HEK293 (cell line): ENCODE data around the gene APOBEC3A.

ENCODE experiments used
- CTCF ChIP-seq: fragments of 450-650 bp; formaldehyde crosslinking; IDR thresholded peaks from 2 replicates; pipeline ENCODE4 v1.5.1; 2016; ENCODE audit warnings: missing biosample characterization, missing genetic modification characterization
- PATZ1 ChIP-seq: fragments of 450-650 bp; formaldehyde crosslinking; IDR thresholded peaks from 2 replicates; pipeline ENCODE4 v1.5.1; 2016; ENCODE audit warnings: missing biosample characterization, missing genetic modification characterization
- REPIN1 ChIP-seq: fragments of 450-650 bp; formaldehyde crosslinking; IDR thresholded peaks from 2 replicates; pipeline ENCODE4 v1.5.1; 2017; ENCODE audit warnings: missing biosample characterization, missing genetic modification characterization, low read depth
- SP2 ChIP-seq: fragments of 450-650 bp; formaldehyde crosslinking; IDR thresholded peaks from 2 replicates; pipeline ENCODE4 v1.5.1; 2016; ENCODE audit warnings: missing biosample characterization, missing genetic modification characterization
- ZBTB11 ChIP-seq: fragments of 450-650 bp; formaldehyde crosslinking; conservative IDR thresholded peaks from 2 replicates; pipeline ENCODE4 v1.5.1; 2016; ENCODE audit warnings: low read depth, missing biosample characterization, missing genetic modification characterization
- ZNF10 ChIP-seq: fragments of 450-650 bp; formaldehyde crosslinking; IDR thresholded peaks from 2 replicates; pipeline ENCODE4 v1.5.1; 2017; ENCODE audit warnings: missing biosample characterization, missing genetic modification characterization
- ZNF138 ChIP-seq: fragments of 450-650 bp; formaldehyde crosslinking; IDR thresholded peaks from 2 replicates; pipeline ENCODE4 v1.5.1; 2016; ENCODE audit warnings: missing biosample characterization, missing genetic modification characterization, borderline replicate concordance
- ZNF23 ChIP-seq: fragments of 450-650 bp; formaldehyde crosslinking; IDR thresholded peaks from 2 replicates; pipeline ENCODE4 v1.5.1; 2016; ENCODE audit warnings: missing biosample characterization, missing genetic modification characterization, borderline replicate concordance
- ZNF274 ChIP-seq, 2 experiments: fragments of 200-500 bp in 1 of 2; fragments of 450-650 bp in 1 of 2; sonication (Bioruptor generic) in 1 of 2; formaldehyde crosslinking in 1 of 2; IDR thresholded peaks; 2 replicates each; pipeline versions ENCODE4 v1.5.1 to v1.6.1; 2014 to 2016; ENCODE audit warnings: borderline replicate concordance in 1 of 2, inconsistent platforms in 1 of 2, low read length in 1 of 2, missing biosample characterization in 1 of 2, missing genetic modification characterization in 1 of 2
- ZNF292 ChIP-seq: fragments of 450-650 bp; formaldehyde crosslinking; IDR thresholded peaks from 2 replicates; pipeline ENCODE4 v1.5.1; 2016; ENCODE audit warnings: low read depth, missing biosample characterization, missing genetic modification characterization, borderline replicate concordance
- ZNF423 ChIP-seq: fragments of 450-650 bp; formaldehyde crosslinking; IDR thresholded peaks from 2 replicates; pipeline ENCODE4 v1.5.1; 2016; ENCODE audit warnings: missing biosample characterization, missing genetic modification characterization
- ZNF510 ChIP-seq: fragments of 450-650 bp; formaldehyde crosslinking; IDR thresholded peaks from 2 replicates; pipeline ENCODE4 v1.5.1; 2018; ENCODE audit warnings: mild to moderate bottlenecking, missing genetic modification characterization, missing biosample characterization; ENCODE audit not compliant: insufficient replicate concordance
- ZNF629 ChIP-seq: fragments of 450-650 bp; formaldehyde crosslinking; IDR thresholded peaks from 2 replicates; pipeline ENCODE4 v1.5.1; 2017; ENCODE audit warnings: missing biosample characterization, missing genetic modification characterization
- ZNF747 ChIP-seq: fragments of 450-650 bp; formaldehyde crosslinking; IDR thresholded peaks from 2 replicates; pipeline ENCODE4 v1.5.1; 2016; ENCODE audit warnings: missing biosample characterization, missing genetic modification characterization

- TF ChIP-seq ZNF274 (IDR thresholded peaks at IDR 0.05; ENCODE audit: low read length) (no peak), ZNF274 (tag by site-specific recombination; IDR thresholded peaks at IDR 0.05; ENCODE audit: borderline replicate concordance) (no peak), CTCF (tag by site-specific recombination) (no peak), SP2 (tag by site-specific recombination) (no peak), ZNF629 (tag by site-specific recombination) (no peak), ZBTB11 (tag by site-specific recombination) (no peak), ZNF138 (tag by site-specific recombination) (no peak), ZNF747 (tag by site-specific recombination) (no peak), ZNF10 (tag by site-specific recombination) (no peak), ZNF23 (tag by site-specific recombination) (no peak), ZNF423 (tag by site-specific recombination) (no peak), ZNF292 (tag by site-specific recombination) (no peak), PATZ1 (no peak), REPIN1 (no peak), ZNF510 (tag by site-specific recombination) (no peak)
These were observed 9.0 kb upstream of the APOBEC3A start for GRCh38 chr22:38948181-38948940.
